GM12878 (cell line): Measurements from ENCODE around the gene GPR62. TPM values are rescaled to one million over a fixed set of nuclear protein-coding genes. Genes with fewer than 3 reads are reported as not detected.

Source experiments
- ATAC-seq: fragments of 200-7000 bp; cut with Tn5 transposase; 3 replicates; pipeline ENCODE4 v1.9.1; 2020; ENCODE audit warnings: mild to moderate bottlenecking, moderate library complexity
- BruUV-seq: library from RNA; stranded (reverse); fragments of 400-500 nt; replicated peaks from 2 replicates; lab custom pipeline; 2021; lab: Mats Ljungman, UMichigan
- CTCF ChIA-PET: fragments of 300-600 bp; sonication (Branson Sonifier 250); formaldehyde crosslinking; extraction: SDS; loops from one replicate; lab custom pipeline; 2021; ENCODE audit warnings: inconsistent platforms; lab: Yijun Ruan, JAX
- POLR2A ChIA-PET: fragments of 350-600 bp; formaldehyde crosslinking; extraction: SDS; loops from one replicate; lab custom pipeline; 2021; ENCODE audit warnings: inconsistent platforms; lab: Charles Lee
- RAD21 ChIA-PET: fragments of 300-600 bp; sonication (Branson Sonifier 250); formaldehyde crosslinking; loops from one replicate; lab custom pipeline; 2023; ENCODE audit warnings: antibody characterized with exemption; ENCODE audit not compliant: unreplicated experiment; lab: Charles Lee
- SMC1A ChIA-PET: fragments of 300-600 bp; sonication (Branson Sonifier 250); formaldehyde crosslinking; loops from one replicate; lab custom pipeline; 2023; ENCODE audit not compliant: unreplicated experiment, uncharacterized antibody; lab: Charles Lee
- DNase-seq: peaks from one replicate; pipeline ENCODE4 v3.0.0-alpha.2; 2011; ENCODE audit warnings: low read depth, low spot score
- FAIRE-seq: peaks from 3 replicates; lab custom pipeline; 2011; peaks lifted over from hg19 to GRCh38; lab: Jason Lieb, UNC
- H2AFZ ChIP-seq: 2 replicates; pipeline ENCODE4 v1.6.0; 2011; ENCODE audit warnings: low read depth, low read length, control low read depth; ENCODE audit not compliant: control insufficient read depth
- H3K27ac ChIP-seq: 2 replicates; pipeline ENCODE4 v1.5.1; 2011; ENCODE audit warnings: control low read depth; ENCODE audit not compliant: control insufficient read depth, insufficient read depth
- H3K27me3 ChIP-seq, 2 experiments: replicated peaks in 1 of 2; 2 replicates each; pipeline versions ENCODE4 v1.6.0 to v1.6.1; 2011; ENCODE audit warnings: low read length in 1 of 2; ENCODE audit not compliant: control insufficient read depth in 2 of 2, insufficient read depth in 2 of 2
- H3K36me3 ChIP-seq, 2 experiments: 2 replicates each; pipeline ENCODE4 v1.5.1; 2011; ENCODE audit warnings: low read length in 1 of 2; ENCODE audit not compliant: control insufficient read depth in 2 of 2, insufficient read depth in 2 of 2
- H3K4me1 ChIP-seq: 2 replicates; pipeline ENCODE4 v1.6.1; 2011; ENCODE audit warnings: mild to moderate bottlenecking, low read length, moderate library complexity, mixed read lengths; ENCODE audit not compliant: control insufficient read depth, insufficient read depth
- H3K4me2 ChIP-seq: 2 replicates; pipeline ENCODE4 v1.6.0; 2011; ENCODE audit warnings: control low read depth; ENCODE audit not compliant: control insufficient read depth, insufficient read depth
- H3K4me3 ChIP-seq: fragments of 200-600 bp; sonication (generic); 2 replicates; pipeline ENCODE4 v1.5.1; 2016
- H3K79me2 ChIP-seq: 2 replicates; pipeline ENCODE4 v1.6.0; 2011; ENCODE audit warnings: low read length; ENCODE audit not compliant: control insufficient read depth, insufficient read depth
- H3K9ac ChIP-seq: 2 replicates; pipeline ENCODE4 v1.8.0; 2011; ENCODE audit warnings: low read length, control low read depth, mixed read lengths; ENCODE audit not compliant: control insufficient read depth, insufficient read depth
- H3K9me3 ChIP-seq: replicated peaks from 3 replicates; pipeline ENCODE4 v1.5.1; 2011; ENCODE audit warnings: mild to moderate bottlenecking, low read length; ENCODE audit not compliant: control insufficient read depth, insufficient read depth
- H4K20me1 ChIP-seq: 2 replicates; pipeline ENCODE4 v1.6.0; 2011; ENCODE audit not compliant: control insufficient read depth, insufficient read depth
- ATF3 ChIP-seq: IDR thresholded peaks from 2 replicates; pipeline ENCODE4 v1.6.1; 2011; ENCODE audit warnings: low read depth, mild to moderate bottlenecking, low read length, moderate library complexity, borderline replicate concordance; ENCODE audit errors: extremely low read depth
- CBX3 ChIP-seq: fragments of 200-600 bp; sonication (generic); IDR thresholded peaks from 2 replicates; pipeline ENCODE4 v1.6.1; 2016; ENCODE audit warnings: low read depth, borderline replicate concordance
- CHD4 ChIP-seq: fragments of 200-600 bp; sonication (generic); IDR thresholded peaks from 2 replicates; pipeline ENCODE4 v1.6.1; 2016; ENCODE audit warnings: mild to moderate bottlenecking
- CREB1 ChIP-seq: IDR thresholded peaks from 2 replicates; pipeline ENCODE4 v1.6.1; 2012; ENCODE audit warnings: low read depth, mild to moderate bottlenecking, inconsistent platforms
- CTCF ChIP-seq, 3 experiments: IDR thresholded peaks in 2 of 3; conservative IDR thresholded peaks in 1 of 3; 2 replicates each; pipeline ENCODE4 v1.5.1; 2011; ENCODE audit warnings: low read depth in 3 of 3, low read length in 3 of 3, mild to moderate bottlenecking in 3 of 3, control low read depth in 2 of 3, moderate library complexity in 2 of 3, inconsistent platforms in 1 of 3, mixed read lengths in 1 of 3; ENCODE audit not compliant: control insufficient read depth in 2 of 3, insufficient read depth in 1 of 3; ENCODE audit errors: extremely low read depth in 1 of 3
- HCFC1 ChIP-seq: fragments of 150-350 bp; IDR thresholded peaks from 2 replicates; pipeline ENCODE4 v1.6.1; 2014; ENCODE audit warnings: low read length
- HDAC6 ChIP-seq: fragments of 200-600 bp; sonication (generic); IDR thresholded peaks from one replicate; pipeline ENCODE4 v1.8.0; 2017; ENCODE audit warnings: antibody characterized with exemption; ENCODE audit not compliant: unreplicated experiment
- KDM1A ChIP-seq: fragments of 200-600 bp; sonication (generic); IDR thresholded peaks from 2 replicates; pipeline ENCODE4 v1.6.1; 2016; ENCODE audit warnings: borderline replicate concordance
- MXI1 ChIP-seq: fragments of 150-350 bp; IDR thresholded peaks from 2 replicates; pipeline ENCODE4 v1.6.1; 2011; ENCODE audit warnings: low read depth, mild to moderate bottlenecking, inconsistent platforms, low read length, improper control_type of control experiment
- POLR2AphosphoS5 ChIP-seq: IDR thresholded peaks from 2 replicates; pipeline ENCODE4 v1.6.1; 2011; ENCODE audit warnings: mild to moderate bottlenecking, low read length, inconsistent platforms
- RELA ChIP-seq: fragments of 450-650 bp; IDR thresholded peaks from 2 replicates; pipeline ENCODE4 v1.8.0; 2014; ENCODE audit warnings: borderline replicate concordance; ENCODE audit not compliant: partially characterized antibody
- SIX5 ChIP-seq: IDR thresholded peaks from 2 replicates; pipeline ENCODE4 v1.6.1; 2011; ENCODE audit warnings: mild to moderate bottlenecking, low read depth, low read length, moderate library complexity; ENCODE audit not compliant: severe bottlenecking
- SKIL ChIP-seq: fragments of 450-650 bp; IDR thresholded peaks from 2 replicates; pipeline ENCODE4 v1.6.1; 2017; ENCODE audit warnings: mild to moderate bottlenecking, low read depth, inconsistent platforms; ENCODE audit not compliant: poor library complexity, severe bottlenecking
- SUZ12 ChIP-seq: fragments of 200-600 bp; sonication (generic); IDR thresholded peaks from one replicate; pipeline ENCODE4 v1.6.1; 2018; ENCODE audit warnings: antibody characterized with exemption, mild to moderate bottlenecking; ENCODE audit not compliant: unreplicated experiment
- ZNF687 ChIP-seq: fragments of 450-650 bp; IDR thresholded peaks from 2 replicates; pipeline ENCODE4 v1.6.1; 2017; ENCODE audit warnings: mild to moderate bottlenecking, moderate library complexity
- WGBS: methylation state at CpG from one replicate; pipeline ENCODE4 v1.1.6; 2016; ENCODE audit warnings: low lambda C conversion rate; ENCODE audit not compliant: insufficient replicate concordance, insufficient coverage; ENCODE audit errors: missing lambda C conversion rate; 5-methylcytosine and 5-hydroxymethylcytosine counted together
- in situ Hi-C: fragments of 300-500 bp; cut with MboI; formaldehyde crosslinking; loops from 9 replicates; pipeline ENCODE4 v1.14.3; 2018; ENCODE audit warnings: mixed read lengths
- intact Hi-C: fragments of 100-400 bp; cut with micrococcal nuclease; formaldehyde crosslinking; loops from one replicate; pipeline ENCODE4 v1.14.2; 2022; ENCODE audit not compliant: unreplicated experiment
- polyA plus RNA-seq, 11 experiments: library from polyadenylated mRNA; depleted of rRNA in 4 of 11; unstranded in 6 of 11; stranded (reverse) in 5 of 11; fragments of >200 nt; fragmentation: Nextera tagmentation in 4 of 11; fragmentation: Illumina TruSeq in 1 of 11; extraction: Ambion mirVana in 4 of 11; extraction: Trizol in 1 of 11; gene quantifications; 1 replicate in 1 of 11; 2 replicates in 10 of 11; pipeline versions ENCODE4 v1.2.1 to v1.2.3, GENCODE V29; 2011 to 2016; ENCODE audit warnings: inconsistent platforms in 2 of 11, missing spikeins in 2 of 11, low read depth in 1 of 11
- total RNA-seq, 4 experiments: library from RNA; depleted of rRNA in 3 of 4; stranded (reverse); fragments of >200 nt in 3 of 4; fragmentation: Illumina TruSeq in 1 of 4; extraction: Trizol in 1 of 4; gene quantifications; 2 replicates each; pipeline versions ENCODE4 v1.2.1 to v1.2.3, GENCODE V29; 2013 to 2021

The GPR62 gene
- total and polyA plus RNA-seq, 10 of the 15 experiments (the other 5 are each of a cell fraction or from before 2014, with no cell fraction given) = not detected

GRCh38 chr3:51970606-51971300 is 15.6 kb downstream of the GPR62 start:
- Histone ChIP-seq H3K79me2 (peaks cover 5% of the 10 kb centered on the region; the same call in 1 of the 2 replicates), H3K9me3 (no peaks in the 10 kb centered on the region), H3K4me1 (peaks cover 18% of the 10 kb centered on the region), H3K4me2 (no peak overlapping the region), H3K27me3 (no peaks in the 10 kb centered on the region), H3K9ac (no peak overlapping the region), H3K36me3 (no peaks in the 10 kb centered on the region), H3K4me3 (no peak overlapping the region), H3K27ac (no peak overlapping the region), H4K20me1 (no peaks in the 10 kb centered on the region), H2AFZ (no peak overlapping the region)
- no TSS peak for BruUV-seq
- in situ Hi-C loops = no loop called here
- ChIA-PET POLR2A (no interaction called here), SMC1A (interaction anchor here (5.2 kb wide), 1 partner anchor 29 kb away, joined by 33 read pairs; the partner anchor contains the start of genes PARP3 and RRP9), CTCF (interaction anchor here (1.1 to 1.8 kb wide), 2 partner anchors 28 to 50 kb away, joined by 3 to 7 read pairs; no protein-coding TSS in a partner anchor), RAD21 (no interaction called here)
- FAIRE-seq (no peak), ATAC-seq (no peak), DNase-seq (no peak)
- TF ChIP-seq CREB1 = no peak
- no peak for TF ChIP-seq HCFC1
- no peak for TF ChIP-seq SUZ12
- no peak for TF ChIP-seq SIX5
- no peak for TF ChIP-seq HDAC6
- no peak for TF ChIP-seq KDM1A
- no peak for TF ChIP-seq ATF3
- TF ChIP-seq POLR2AphosphoS5 = no peak
- TF ChIP-seq ZNF687 = no peak
- TF ChIP-seq MXI1 = no peak
- no peak for TF ChIP-seq CHD4
- TF ChIP-seq RELA = no peak
- TF ChIP-seq CBX3 = no peak
- TF ChIP-seq SKIL = no peak
- TF ChIP-seq CTCF (IDR thresholded peaks at IDR 0.05 in 2 of 3, conservative IDR thresholded peaks at IDR 0.05 in 1 of 3; ENCODE audit: control insufficient read depth in 2 of 3, extremely low read depth in 1 of 3, insufficient read depth in 1 of 3, low read depth in 3 of 3, low read length in 3 of 3) = no peak
- intact Hi-C loops = no loop called here
- 63% methylated on average over 6 of the region's 6 CpGs for WGBS
